Measurements from ENCODE around the gene VIL1. TPM values are rescaled to one million over a fixed set of nuclear protein-coding genes. Genes with fewer than 3 reads are reported as not detected.

The VIL1 gene
- total RNA-seq (2012; rRNA removed) = not detected in 2 replicates

- H3K4me3 ChIP-seq (ENCODE audit: low read length) = no peak within 1 kb of the TSS
- no peaks in the 10 kb centered on the region for H3K9me3 ChIP-seq (replicated peaks; ENCODE audit: low read length)
- H3K36me3 ChIP-seq (ENCODE audit: insufficient read depth, low read length) = no peaks in the 10 kb centered on the region
- H3K4me2 ChIP-seq (ENCODE audit: low read length) = no peak within 1 kb of the TSS
- H3K27me3 ChIP-seq (ENCODE audit: control insufficient read depth, insufficient read depth, low read length) = peaks cover 20% of the 10 kb centered on the region
- no peaks in the 10 kb centered on the region for H3K4me1 ChIP-seq (ENCODE audit: control insufficient read depth, insufficient read depth, low read length)
- no peak within 1 kb of the TSS for H3K9ac ChIP-seq (ENCODE audit: low read depth, low read length)
Observed at GRCh38 chr2:218418717-218419458, at the start of gene VIL1. Gene VIL1, plus strand, starts transcription at chr2:218419123. Its CDS starts 4,656 bp downstream, at chr2:218423779.

GRCh38 chr2:218369330-218369729 is 49.6 kb upstream of the VIL1 start:
- H3K27me3 ChIP-seq (ENCODE audit: control insufficient read depth, insufficient read depth, low read length) = peaks cover 14% of the 10 kb centered on the region
- H3K4me1 ChIP-seq (ENCODE audit: control insufficient read depth, insufficient read depth, low read length) = no peaks in the 10 kb centered on the region
- peaks cover 4% of the 10 kb centered on the region for H3K9me3 ChIP-seq (replicated peaks; ENCODE audit: low read length)
- H3K4me2 ChIP-seq (ENCODE audit: low read length) = no peak overlapping the region
- no peaks in the 10 kb centered on the region for H3K36me3 ChIP-seq (ENCODE audit: insufficient read depth, low read length)
- no peak overlapping the region for H3K4me3 ChIP-seq (ENCODE audit: low read length)
- no peak overlapping the region for H3K9ac ChIP-seq (ENCODE audit: low read depth, low read length)

- Histone ChIP-seq H3K27me3 (ENCODE audit: control insufficient read depth, insufficient read depth, low read length) (peaks cover 9% of the 10 kb centered on the region), H3K4me3 (ENCODE audit: low read length) (no peak overlapping the region), H3K36me3 (ENCODE audit: insufficient read depth, low read length) (no peaks in the 10 kb centered on the region), H3K9ac (ENCODE audit: low read depth, low read length) (no peak overlapping the region), H3K4me1 (ENCODE audit: control insufficient read depth, insufficient read depth, low read length) (no peaks in the 10 kb centered on the region), H3K9me3 (replicated peaks; ENCODE audit: low read length) (peaks cover 4% of the 10 kb centered on the region), H3K4me2 (ENCODE audit: low read length) (no peak overlapping the region)
Observed at GRCh38 chr2:218370410-218371063, 48.4 kb upstream of the VIL1 start.

- no peaks in the 10 kb centered on the region for H3K4me1 ChIP-seq (ENCODE audit: control insufficient read depth, insufficient read depth, low read length)
- H3K9ac ChIP-seq (ENCODE audit: low read depth, low read length) = no peak overlapping the region
- no peak overlapping the region for H3K4me3 ChIP-seq (ENCODE audit: low read length)
- no peaks in the 10 kb centered on the region for H3K36me3 ChIP-seq (ENCODE audit: insufficient read depth, low read length)
- H3K27me3 ChIP-seq (ENCODE audit: control insufficient read depth, insufficient read depth, low read length) = peaks cover 9% of the 10 kb centered on the region
- no peaks in the 10 kb centered on the region for H3K9me3 ChIP-seq (replicated peaks; ENCODE audit: low read length)
- H3K4me2 ChIP-seq (ENCODE audit: low read length) = no peak overlapping the region
Observed at GRCh38 chr2:218371983-218372350, 47.0 kb upstream of the VIL1 start.

- Histone ChIP-seq H3K4me2 (ENCODE audit: low read length) (no peak overlapping the region), H3K4me1 (ENCODE audit: control insufficient read depth, insufficient read depth, low read length) (no peaks in the 10 kb centered on the region), H3K9ac (ENCODE audit: low read depth, low read length) (no peak overlapping the region), H3K36me3 (ENCODE audit: insufficient read depth, low read length) (no peaks in the 10 kb centered on the region), H3K27me3 (ENCODE audit: control insufficient read depth, insufficient read depth, low read length) (peaks cover 22% of the 10 kb centered on the region), H3K4me3 (ENCODE audit: low read length) (no peak overlapping the region), H3K9me3 (replicated peaks; ENCODE audit: low read length) (no peaks in the 10 kb centered on the region)
Observed at GRCh38 chr2:218374795-218375194, 44.1 kb upstream of the VIL1 start.

GRCh38 chr2:218375212-218375611 is 43.7 kb upstream of the VIL1 start:
- Histone ChIP-seq H3K9ac (ENCODE audit: low read depth, low read length) (no peak overlapping the region), H3K4me2 (ENCODE audit: low read length) (no peak overlapping the region), H3K36me3 (ENCODE audit: insufficient read depth, low read length) (no peaks in the 10 kb centered on the region), H3K27me3 (ENCODE audit: control insufficient read depth, insufficient read depth, low read length) (peaks cover 19% of the 10 kb centered on the region), H3K9me3 (replicated peaks; ENCODE audit: low read length) (no peaks in the 10 kb centered on the region), H3K4me3 (ENCODE audit: low read length) (no peak overlapping the region), H3K4me1 (ENCODE audit: control insufficient read depth, insufficient read depth, low read length) (no peaks in the 10 kb centered on the region)

GRCh38 chr2:218378053-218378452 is 40.9 kb upstream of the VIL1 start:
- Histone ChIP-seq H3K4me2 (ENCODE audit: low read length) (no peak overlapping the region), H3K36me3 (ENCODE audit: insufficient read depth, low read length) (no peaks in the 10 kb centered on the region), H3K9ac (ENCODE audit: low read depth, low read length) (no peak overlapping the region), H3K4me3 (ENCODE audit: low read length) (no peak overlapping the region), H3K27me3 (ENCODE audit: control insufficient read depth, insufficient read depth, low read length) (peaks cover 32% of the 10 kb centered on the region), H3K4me1 (ENCODE audit: control insufficient read depth, insufficient read depth, low read length) (no peaks in the 10 kb centered on the region), H3K9me3 (replicated peaks; ENCODE audit: low read length) (no peaks in the 10 kb centered on the region)

GRCh38 chr2:218381916-218382366 is 37.0 kb upstream of the VIL1 start, which contains the start of gene SLC11A1:
Gene SLC11A1, plus strand, starts transcription at chr2:218382273. Its CDS starts 96 bp downstream, at chr2:218382369.
- Histone ChIP-seq H3K4me3 (ENCODE audit: low read length) (no peak within 1 kb of the TSS), H3K9me3 (replicated peaks; ENCODE audit: low read length) (no peaks in the 10 kb centered on the region), H3K36me3 (ENCODE audit: insufficient read depth, low read length) (no peaks in the 10 kb centered on the region), H3K27me3 (ENCODE audit: control insufficient read depth, insufficient read depth, low read length) (peaks cover 29% of the 10 kb centered on the region), H3K4me1 (ENCODE audit: control insufficient read depth, insufficient read depth, low read length) (no peaks in the 10 kb centered on the region), H3K4me2 (ENCODE audit: low read length) (no peak within 1 kb of the TSS), H3K9ac (ENCODE audit: low read depth, low read length) (no peak within 1 kb of the TSS)

- Histone ChIP-seq H3K9ac (ENCODE audit: low read depth, low read length) (no peak overlapping the region), H3K4me2 (ENCODE audit: low read length) (no peak overlapping the region), H3K9me3 (replicated peaks; ENCODE audit: low read length) (no peaks in the 10 kb centered on the region), H3K4me3 (ENCODE audit: low read length) (no peak overlapping the region), H3K4me1 (ENCODE audit: control insufficient read depth, insufficient read depth, low read length) (peaks cover 7% of the 10 kb centered on the region), H3K27me3 (ENCODE audit: control insufficient read depth, insufficient read depth, low read length) (peaks cover 27% of the 10 kb centered on the region), H3K36me3 (ENCODE audit: insufficient read depth, low read length) (no peaks in the 10 kb centered on the region)
Observed at GRCh38 chr2:218382785-218383184, 36.1 kb upstream of the VIL1 start.

- peaks cover 8% of the 10 kb centered on the region for H3K4me1 ChIP-seq (ENCODE audit: control insufficient read depth, insufficient read depth, low read length)
- H3K9me3 ChIP-seq (replicated peaks; ENCODE audit: low read length) = no peaks in the 10 kb centered on the region
- peaks cover 17% of the 10 kb centered on the region for H3K27me3 ChIP-seq (ENCODE audit: control insufficient read depth, insufficient read depth, low read length)
- no peak overlapping the region for H3K4me3 ChIP-seq (ENCODE audit: low read length)
- no peak overlapping the region for H3K4me2 ChIP-seq (ENCODE audit: low read length)
- H3K36me3 ChIP-seq (ENCODE audit: insufficient read depth, low read length) = no peaks in the 10 kb centered on the region
- no peak overlapping the region for H3K9ac ChIP-seq (ENCODE audit: low read depth, low read length)
Observed at GRCh38 chr2:218383892-218384519, 34.9 kb upstream of the VIL1 start.

GRCh38 chr2:218384975-218385374 is 33.9 kb upstream of the VIL1 start:
- Histone ChIP-seq H3K9ac (ENCODE audit: low read depth, low read length) (no peak overlapping the region), H3K27me3 (ENCODE audit: control insufficient read depth, insufficient read depth, low read length) (peaks cover 16% of the 10 kb centered on the region), H3K4me2 (ENCODE audit: low read length) (no peak overlapping the region), H3K9me3 (replicated peaks; ENCODE audit: low read length) (no peaks in the 10 kb centered on the region), H3K4me3 (ENCODE audit: low read length) (no peak overlapping the region), H3K36me3 (ENCODE audit: insufficient read depth, low read length) (no peaks in the 10 kb centered on the region), H3K4me1 (ENCODE audit: control insufficient read depth, insufficient read depth, low read length) (peaks cover 8% of the 10 kb centered on the region)

Measured in skeletal muscle satellite cell (primary cell).